EL (cell line): ENCODE measurements around the gene IL7R.
"Not testable (repeated sequence)": the region's sequence is repeated elsewhere in the genome, so short reads cannot be mapped to it uniquely, and the experiment has no call there.

Experiments used
- DNase-seq: peaks from one replicate; pipeline ENCODE4 v3.0.0-alpha.2; 2016

The IL7R gene

GRCh38 chr5:35842856-35843255 lies 13.8 kb upstream of the IL7R start:
- DNase-seq: no peak

DNA sequence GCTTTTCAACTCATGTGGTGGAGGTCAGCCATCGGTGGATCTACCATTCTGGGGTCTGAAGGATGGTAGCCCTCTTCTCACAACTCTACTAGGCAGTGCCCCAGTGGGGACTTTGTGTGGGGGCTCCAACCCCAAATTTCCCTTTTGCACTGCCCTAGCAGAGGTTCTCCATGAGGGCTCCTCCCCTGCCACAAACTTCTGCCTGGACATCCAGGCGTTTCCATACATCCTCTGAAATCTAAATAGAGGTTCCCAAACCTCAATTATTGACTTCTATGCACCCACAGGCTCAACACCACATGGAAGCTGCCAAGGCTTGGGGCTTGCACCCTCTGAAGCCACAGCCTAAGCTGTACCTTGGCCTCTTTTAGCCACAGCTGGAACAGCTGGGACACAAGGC lies 11.2 kb upstream of the IL7R start:
- not testable (repeated sequence) for DNase-seq

- DNase-seq: no peak
Observed at GRCh38 chr5:35847491-35847890, 9.2 kb upstream of the IL7R start.

- DNase-seq: no peak
Observed at GRCh38 chr5:35847961-35848360, 8.7 kb upstream of the IL7R start.

GRCh38 chr5:35849860-35850259 lies 6.8 kb upstream of the IL7R start:
- DNase-seq: no peak

GRCh38 chr5:35850967-35851680 lies 5.6 kb upstream of the IL7R start:
- peak; percentile 48 for DNase-seq

DNA sequence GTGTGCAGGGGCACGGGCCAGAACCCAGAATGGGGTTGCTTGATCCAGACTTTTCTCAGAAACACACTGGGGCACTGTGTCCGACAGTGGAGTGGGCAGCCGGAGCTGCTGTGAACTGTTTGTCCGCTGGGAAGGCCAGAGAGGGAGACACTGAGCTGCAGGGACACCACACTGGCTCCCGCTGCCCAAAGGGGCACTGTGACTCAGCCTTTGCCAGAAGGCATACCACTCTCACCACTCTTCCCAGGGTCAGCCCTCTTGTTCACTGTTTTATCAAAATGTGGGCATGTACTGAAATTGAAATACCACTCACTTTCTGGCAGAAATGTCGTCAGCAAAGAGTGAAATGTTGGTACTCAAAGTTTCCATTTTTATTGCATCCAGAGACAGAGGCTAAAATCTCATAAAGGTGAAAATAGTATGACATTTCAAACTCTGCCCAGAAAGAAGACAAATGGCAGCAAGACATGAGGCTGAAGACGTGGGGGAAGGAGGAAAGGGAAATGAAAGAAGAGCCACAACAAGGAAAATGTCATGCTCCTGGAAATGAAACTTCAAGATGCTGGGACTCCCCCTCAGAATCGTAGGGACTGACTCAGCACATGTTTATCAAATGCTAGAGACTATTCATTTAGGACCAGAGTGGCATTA lies 4.5 kb upstream of the IL7R start:
- DNase-seq: peak; percentile 72

- no peak for DNase-seq
Observed at GRCh38 chr5:35852773-35853172, 3.9 kb upstream of the IL7R start.

DNA sequence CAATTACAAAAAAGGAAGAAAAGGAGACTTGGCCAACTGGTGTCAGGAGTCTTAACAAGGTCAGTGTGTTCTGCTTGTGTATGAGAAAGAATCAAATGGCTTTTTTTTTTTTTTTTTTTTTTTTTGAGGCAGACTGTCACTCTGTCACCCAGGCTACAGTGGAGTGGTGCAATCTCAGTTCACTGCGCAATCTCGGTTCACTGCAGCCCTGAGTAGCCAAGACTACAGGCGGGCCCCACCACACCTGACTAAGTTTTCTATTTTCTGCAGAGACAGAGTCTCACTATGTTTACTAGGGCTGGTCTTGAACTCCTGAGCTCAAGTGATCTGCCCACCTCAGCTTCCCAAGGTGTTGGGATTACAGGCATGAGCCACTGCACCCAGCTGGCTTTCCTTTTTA lies 3.1 kb upstream of the IL7R start:
- no peak for DNase-seq

- no peak for DNase-seq
Observed at GRCh38 chr5:35854248-35854647, 2.4 kb upstream of the IL7R start.

DNA sequence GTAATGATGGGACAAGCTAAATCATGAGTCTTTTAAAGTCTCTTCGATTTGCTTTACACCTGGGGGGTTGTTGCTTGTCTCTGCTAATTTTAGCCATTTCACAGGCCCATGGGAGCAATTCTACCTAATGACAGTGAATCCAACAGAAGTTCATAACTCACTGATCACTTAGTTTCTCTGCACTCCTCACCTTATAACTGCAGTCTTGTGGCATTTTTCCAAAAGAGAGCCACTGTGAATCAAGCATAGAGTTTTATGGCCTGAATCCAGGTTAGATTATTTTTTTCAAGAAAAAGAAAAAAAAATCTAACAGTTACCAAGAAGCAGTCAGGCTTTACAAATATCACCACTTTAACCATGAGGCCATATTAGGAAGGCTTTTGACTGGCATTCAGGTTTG lies 1.5 kb upstream of the IL7R start:
- DNase-seq: no peak

GRCh38 chr5:35856186-35856764 lies 416 bp upstream of the IL7R start:
- not testable (repeated sequence) for DNase-seq

DNA sequence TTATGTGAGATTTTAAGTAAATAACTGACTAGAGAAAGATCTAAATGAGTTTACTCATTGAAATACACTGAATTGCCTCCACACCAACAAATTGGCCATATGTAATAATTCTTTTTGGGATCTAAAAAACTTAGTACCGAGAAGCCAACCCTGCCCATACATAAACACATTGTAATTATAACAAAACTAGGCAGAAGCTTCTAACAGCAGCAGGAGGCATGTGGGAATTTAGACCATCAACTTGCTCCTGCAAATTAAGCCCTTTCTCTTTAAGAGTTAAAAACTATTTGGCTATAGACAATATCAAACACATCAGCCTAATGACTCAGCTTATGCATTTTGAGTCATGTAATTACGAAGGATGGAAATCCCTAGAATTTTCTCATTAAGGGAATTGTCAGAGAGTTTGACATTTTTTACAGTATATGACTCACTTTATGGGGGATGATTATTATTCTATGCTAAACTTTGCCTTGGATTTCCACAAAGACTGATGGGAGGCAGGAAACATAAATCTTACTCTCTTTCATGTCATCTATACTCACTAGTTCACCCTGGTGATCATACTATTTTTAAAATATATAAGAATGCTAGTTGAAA lies 1.0 kb downstream of the IL7R start:
- DNase-seq: peak; percentile 93

DNA sequence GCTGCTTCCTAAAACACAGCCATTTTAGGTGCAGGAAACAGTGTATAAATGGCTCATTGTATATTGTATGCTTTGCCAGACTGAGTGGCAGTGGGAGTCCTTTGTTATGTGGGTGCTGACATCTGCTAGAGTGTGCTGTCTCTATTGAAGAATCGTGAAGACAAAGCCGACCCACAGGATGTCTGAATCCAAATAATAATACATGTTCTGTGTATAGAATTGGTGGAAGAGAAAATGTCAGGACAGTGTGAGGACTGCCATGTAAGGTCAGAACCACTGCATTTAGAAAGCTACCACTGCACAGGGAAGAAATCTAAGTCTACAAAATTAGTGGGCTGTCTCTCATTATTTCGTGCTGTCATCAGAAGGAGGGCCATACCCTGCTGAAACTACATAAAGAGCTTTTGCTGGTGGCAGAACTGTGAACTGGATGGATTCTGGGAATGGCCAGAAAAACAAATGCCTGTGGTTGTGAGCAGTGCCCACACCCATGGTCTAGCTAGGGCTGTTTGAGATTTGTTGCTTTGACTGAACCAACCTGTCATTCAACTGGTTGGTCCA lies 2.5 kb downstream of the IL7R start:
- peak; percentile 84 for DNase-seq

- peak; percentile 55 for DNase-seq
Observed at GRCh38 chr5:35860686-35861085, 4.0 kb downstream of the IL7R start.

GRCh38 chr5:35861718-35862117 lies 5.0 kb downstream of the IL7R start:
- DNase-seq: peak; percentile 77

DNA sequence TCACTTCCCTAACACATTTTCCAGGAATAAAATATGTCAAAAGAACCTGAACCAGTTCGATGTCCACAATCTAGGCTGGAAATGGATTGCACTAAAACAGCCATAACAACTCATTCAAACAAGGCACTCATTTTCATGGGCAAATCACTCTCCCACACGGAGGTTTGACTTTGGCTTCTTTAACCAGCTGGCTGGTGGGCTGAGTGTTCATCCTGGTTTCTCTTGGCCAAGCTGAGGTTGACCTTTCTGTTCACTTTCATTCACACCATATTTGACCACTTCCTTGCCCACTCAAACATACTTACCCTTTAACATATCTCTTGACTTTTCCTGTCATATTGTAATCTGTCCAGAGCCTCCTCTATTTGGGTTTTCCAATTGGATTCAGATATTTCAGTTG lies 5.4 kb downstream of the IL7R start:
- no peak for DNase-seq

DNA sequence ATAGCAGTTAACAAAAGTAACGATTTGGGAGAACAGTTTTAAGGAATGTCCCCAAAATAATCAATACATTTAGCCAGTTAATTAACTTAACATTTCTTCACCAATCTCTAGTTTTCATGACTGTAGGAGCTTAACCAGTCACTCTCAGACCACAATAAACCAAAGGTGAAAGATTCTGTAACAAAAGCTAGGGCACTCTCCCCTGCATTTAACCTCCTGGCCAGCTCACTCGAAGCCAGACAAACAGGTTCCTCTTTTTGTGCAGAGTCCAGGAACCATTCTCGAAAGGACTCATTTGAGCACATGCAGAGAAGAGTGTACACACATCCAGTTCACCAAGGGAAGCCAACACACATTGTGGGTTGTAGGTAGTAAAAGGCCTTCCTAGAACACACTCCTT lies 6.5 kb downstream of the IL7R start:
- DNase-seq: no peak

DNA sequence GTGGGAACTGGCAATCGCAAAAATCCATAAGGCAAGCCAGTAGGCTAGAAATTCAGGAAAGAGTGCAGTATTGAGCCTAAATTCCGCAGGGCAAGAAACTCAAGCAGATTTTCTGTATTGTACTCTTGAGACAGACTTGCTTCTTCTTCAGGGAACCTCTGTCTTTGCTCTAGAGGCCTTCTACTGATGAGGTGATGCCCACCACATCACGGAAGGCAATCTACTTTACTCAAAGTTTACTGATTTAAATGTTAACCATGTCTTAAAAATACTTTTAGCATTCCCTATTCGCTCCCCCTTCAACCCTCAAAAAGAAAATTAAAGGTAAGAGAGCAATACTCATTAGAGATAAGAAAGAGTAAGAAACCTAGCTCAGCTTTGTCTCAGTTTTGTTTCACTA lies 11.3 kb downstream of the IL7R start:
- DNase-seq: no peak

GRCh38 chr5:35869685-35870277 lies 13.1 kb downstream of the IL7R start:
- DNase-seq: no peak

- no peak for DNase-seq
Observed at GRCh38 chr5:35870605-35871004, 13.9 kb downstream of the IL7R start.

GRCh38 chr5:35876454-35876853 lies 19.8 kb downstream of the IL7R start:
- DNase-seq: peak; percentile 36

DNA sequence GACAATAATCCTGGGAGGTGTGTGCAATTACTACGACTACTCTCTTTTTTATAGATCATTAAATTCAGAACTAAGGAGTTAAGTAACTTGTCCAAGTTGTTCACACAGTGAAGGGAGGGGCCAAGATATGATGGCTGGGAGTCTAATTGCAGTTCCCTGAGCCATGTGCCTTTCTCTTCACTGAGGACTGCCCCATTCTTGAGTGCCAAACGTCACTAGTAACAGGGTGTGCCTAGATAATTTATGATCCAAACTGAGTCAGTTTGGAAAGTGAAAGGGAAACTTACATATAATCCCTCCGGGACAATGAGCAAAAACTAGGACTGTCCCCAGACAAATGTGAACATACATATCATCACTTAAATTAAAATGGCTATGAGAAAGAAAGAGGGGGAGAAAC lies 20.2 kb downstream of the IL7R start:
- peak; percentile 64 for DNase-seq
